NCI-H748 treated with DMSO at 0.1 percent for 48 hours (cell line): Measurements from ENCODE around the gene ZMIZ1.

Source experiments
- DNase-seq: peaks from one replicate; lab custom pipeline; 2025; lab: John Stamatoyannopoulos, UW

ZMIZ1 gene

DNA sequence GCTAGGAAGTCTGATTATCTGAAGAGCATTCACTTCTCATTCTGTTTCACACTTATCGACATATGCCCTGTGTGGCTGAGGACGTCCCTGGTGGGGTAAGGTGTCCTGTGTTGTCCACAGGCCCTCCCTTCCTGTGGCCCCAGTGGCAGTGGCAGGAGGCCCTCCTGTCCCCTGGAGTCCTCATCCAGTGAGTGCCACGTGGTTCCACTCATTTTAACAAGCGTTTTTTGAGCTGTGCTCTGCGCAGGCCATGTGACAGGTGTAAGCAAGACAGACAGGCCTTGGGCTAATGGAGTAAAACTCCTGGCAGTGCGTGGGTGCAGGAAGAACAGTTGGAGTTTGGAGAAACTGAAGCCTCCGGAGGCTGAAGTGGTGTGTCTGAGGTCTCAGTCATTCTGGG is 239.2 kb downstream of the ZMIZ1 start:
- DNase-seq = no peak

GRCh38 chr10:79308969-79309665 is 240.4 kb downstream of the ZMIZ1 start:
- DNase-seq = no peak

- no peak for DNase-seq
Measured at GRCh38 chr10:79310200-79310865, 241.6 kb downstream of the ZMIZ1 start.

DNA sequence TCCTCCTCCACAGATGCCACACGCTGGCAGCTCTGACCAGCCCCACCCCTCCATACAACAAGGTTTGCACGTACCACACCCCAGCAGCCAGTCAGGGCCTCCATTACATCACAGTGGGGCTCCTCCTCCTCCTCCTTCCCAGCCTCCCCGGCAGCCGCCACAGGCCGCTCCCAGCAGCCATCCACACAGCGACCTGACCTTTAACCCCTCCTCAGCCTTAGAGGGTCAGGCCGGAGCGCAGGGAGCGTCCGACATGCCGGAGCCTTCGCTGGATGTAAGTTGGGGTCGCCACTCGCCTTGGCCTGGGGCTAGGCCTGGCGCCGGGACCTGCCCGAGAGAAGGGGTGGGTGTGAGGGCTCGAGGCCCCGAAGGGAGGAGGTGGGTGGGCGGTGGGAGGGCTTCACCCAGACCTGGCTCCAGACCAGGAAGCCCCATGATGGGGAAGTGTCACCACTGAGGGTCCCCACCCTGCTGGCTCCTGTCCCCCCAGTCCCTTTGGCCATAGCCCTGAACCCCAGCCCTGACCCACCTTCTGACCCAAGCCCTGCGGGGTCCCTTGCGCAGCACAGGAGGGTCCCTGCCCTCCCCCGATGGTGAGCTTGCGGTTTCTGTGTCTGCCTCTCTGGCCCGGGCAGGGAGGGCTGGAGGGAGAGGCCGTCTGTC is 242.3 kb downstream of the ZMIZ1 start:
- DNase-seq = no peak

- no peak for DNase-seq
Measured at GRCh38 chr10:79311581-79312407, 243.0 kb downstream of the ZMIZ1 start.

DNA sequence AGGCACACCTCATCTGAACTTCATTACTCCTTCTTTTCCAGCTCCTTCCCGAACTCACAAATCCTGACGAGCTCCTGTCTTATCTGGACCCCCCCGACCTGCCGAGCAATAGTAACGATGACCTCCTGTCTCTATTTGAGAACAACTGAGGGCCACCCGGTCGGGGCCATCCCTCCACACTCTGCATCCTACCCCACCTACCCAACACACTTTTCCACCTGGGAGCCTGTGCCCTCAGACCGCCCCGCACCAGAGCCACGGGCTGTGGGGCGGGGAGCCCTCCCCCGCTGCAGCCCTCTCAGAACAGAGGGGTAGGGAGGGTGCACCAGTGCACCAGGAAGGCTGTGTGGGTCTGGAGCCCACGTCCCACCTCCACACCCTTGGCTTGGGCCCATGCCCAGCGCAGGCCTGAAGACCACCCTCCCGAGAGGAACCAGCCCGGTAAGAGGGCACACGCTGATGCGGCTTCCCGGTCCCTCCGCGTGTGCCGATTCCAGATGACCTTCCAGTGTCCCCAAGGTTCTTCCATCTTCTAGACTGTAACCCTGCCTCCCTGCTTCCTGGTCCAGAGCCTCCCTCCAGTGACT is 243.9 kb downstream of the ZMIZ1 start:
- DNase-seq = no peak

DNA sequence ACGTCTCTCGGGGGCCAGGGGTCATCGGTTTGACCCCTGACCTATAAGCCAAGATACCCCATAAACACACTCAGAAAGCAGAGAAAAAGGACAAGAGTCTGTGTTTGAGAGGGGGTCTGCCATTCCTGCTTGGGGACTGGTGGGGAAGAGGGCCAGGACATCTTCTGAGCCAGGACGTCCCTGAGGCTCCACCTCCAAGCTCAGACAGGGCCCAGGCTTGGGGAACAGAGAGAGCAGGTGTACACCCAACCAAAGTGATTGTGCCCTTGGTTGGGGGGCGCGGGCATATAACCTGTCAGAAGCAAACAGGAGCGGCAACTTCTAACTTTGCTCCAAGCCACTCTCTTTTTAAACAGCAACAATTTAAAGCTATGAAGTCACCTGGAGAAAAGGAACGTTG is 244.6 kb downstream of the ZMIZ1 start:
- no peak for DNase-seq

DNA sequence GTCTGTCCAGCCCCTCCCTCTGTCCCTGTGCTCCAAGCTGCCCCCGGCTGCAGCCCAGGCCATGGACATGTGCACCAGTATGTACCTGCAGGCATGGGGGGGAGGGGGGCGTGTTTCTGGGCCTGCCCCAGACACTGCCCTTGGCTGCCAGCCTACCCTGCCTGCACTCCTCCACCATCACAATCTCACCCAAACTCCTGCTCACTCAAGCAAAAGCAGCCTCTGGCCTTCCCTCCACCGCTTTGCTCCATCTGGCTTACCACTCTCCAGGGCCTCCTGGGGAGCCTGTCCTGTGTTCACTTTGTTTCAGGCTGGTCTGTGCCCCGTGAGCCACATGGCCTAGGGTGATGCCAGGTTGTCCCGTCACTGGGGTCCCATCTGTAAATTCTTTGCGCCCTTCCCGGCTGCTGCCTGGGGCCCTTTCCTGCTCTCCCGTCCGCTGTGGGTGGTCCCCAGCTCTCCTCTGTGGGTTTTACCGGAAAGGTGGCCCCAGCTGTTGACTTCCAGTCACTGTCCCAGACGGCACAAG is 245.2 kb downstream of the ZMIZ1 start:
- no peak for DNase-seq

GRCh38 chr10:79314761-79315601 is 246.2 kb downstream of the ZMIZ1 start:
- DNase-seq = no peak

DNA sequence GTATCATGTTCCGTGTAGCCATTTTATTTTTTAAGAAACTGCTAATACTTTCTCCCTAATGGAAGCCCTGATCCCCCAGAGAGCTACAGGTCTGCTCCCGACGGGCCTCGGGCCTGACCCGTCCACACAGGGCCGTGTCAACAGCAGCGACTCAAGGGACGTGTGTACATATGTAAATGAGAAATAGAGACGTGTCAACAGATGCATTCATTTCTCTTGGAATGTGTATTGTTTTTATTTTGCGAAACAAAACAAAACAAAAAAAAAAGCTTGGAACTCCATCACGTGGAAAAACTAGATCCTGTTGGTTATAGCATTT is 246.8 kb downstream of the ZMIZ1 start:
- DNase-seq = no peak

- no peak for DNase-seq
Measured at GRCh38 chr10:79316671-79317431, 248.1 kb downstream of the ZMIZ1 start.

DNA sequence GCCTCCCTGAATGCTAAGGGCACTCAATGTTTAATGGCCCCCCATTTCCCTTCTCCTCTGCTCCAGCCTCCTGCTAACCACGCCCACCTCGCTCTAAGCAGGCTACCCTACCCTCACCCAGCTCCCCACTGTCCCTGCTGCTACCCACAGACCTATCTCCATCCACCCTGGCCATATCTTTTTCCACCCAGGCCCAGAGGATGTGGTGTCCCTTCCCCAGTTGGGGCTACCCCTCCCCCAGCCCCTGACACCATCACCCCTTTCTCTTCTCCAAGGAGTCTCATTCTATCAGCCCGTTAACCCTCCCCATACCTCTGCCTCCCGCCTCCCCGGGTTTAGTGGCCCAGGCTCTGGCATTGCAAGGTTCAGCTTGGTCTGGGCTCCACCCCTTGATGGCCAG is 249.6 kb downstream of the ZMIZ1 start:
- DNase-seq = no peak

DNA sequence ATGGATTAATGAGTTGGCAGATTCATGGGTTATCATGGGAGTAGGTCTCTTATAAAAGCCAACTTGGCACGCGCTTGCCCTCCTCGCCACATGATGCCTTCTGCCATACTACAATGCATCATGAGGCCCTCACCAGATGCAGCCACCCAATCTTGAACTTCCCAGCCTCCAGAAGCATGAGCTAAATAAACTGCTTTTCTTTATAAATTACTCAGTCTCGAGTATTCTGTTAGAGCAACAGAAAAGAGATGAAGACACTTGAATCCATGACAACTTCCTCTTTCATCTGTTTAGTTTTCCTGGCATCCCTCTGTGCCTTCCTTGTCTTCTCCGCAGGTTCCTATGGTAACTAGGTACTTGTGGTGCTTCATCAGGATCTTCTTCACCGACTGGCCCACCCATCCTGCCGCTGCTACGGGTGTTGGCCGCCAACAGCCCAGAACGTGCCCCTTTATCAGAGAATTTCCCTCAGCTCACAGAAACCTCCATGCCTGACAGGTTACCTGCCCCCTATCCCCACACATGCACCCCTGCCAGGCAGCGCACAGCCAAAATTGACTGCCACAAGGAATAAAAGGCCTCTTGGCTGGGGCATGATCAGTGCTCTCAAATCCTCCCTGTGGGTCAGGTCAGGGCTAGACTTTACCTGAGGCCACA is 250.5 kb downstream of the ZMIZ1 start:
- DNase-seq = no peak

DNA sequence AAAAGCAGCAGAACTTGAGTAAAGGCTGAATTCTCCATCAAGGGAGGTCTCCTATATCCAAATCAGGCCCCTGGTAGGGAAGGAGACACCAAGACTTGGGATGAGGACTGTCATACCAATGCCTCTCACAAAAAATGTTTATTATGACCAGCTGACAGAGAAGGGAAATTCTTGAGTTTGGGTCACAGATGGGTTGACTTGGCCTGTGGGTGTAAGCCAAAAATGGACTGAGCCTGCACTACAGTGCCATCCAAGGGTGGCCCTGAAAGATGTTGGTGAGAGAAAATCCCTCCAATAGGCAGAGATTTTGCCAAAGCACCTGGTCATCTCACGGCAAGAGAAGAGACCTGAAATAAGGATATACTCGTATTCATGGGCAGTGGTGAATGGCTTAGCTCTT is 251.6 kb downstream of the ZMIZ1 start:
- no peak for DNase-seq

GRCh38 chr10:79320820-79321493 is 252.2 kb downstream of the ZMIZ1 start:
- no peak for DNase-seq

DNA sequence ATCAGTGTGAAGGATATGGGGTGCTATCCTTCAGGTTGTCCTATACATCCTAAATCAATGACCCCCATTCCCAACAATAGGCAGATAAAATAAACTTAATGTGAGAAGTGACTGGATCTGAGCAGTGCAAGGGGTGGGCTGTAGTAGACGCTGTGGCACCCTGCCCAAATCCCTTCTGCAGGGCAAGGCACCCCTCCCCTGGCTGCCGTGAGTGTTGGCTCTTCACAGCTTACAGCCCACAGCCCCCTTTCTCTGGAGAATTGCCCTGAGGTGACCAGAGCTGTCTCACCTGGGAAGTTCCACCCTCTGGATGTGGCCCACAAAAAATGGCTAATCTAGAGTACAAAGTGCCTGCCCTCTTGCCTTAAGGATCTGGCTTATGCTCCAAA is 252.7 kb downstream of the ZMIZ1 start:
- no peak for DNase-seq

DNA sequence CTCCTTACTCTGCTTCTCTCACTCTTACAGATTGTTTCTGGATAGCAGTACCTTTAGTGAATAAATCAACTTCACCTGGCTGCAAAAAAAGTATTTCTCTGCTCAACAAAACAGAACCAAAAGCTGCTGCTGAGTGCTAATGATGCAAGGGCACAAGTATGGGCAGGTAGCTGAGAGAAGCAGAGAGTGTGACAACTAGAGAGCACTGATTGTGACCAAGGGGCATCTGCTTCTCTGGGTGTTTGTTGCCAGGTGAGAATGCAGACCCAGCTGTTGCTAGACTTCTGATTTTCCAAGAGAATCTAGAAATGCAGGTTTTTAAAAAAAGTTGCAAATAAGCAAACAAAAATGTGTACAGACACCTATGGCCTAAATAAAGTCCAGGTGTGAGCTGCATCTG is 253.2 kb downstream of the ZMIZ1 start:
- DNase-seq = no peak

GRCh38 chr10:79322616-79323543 is 254.1 kb downstream of the ZMIZ1 start:
- DNase-seq = no peak
